B cell (primary cell): ENCODE results near the gene PLPP3. TPM values are rescaled to one million over a fixed set of nuclear protein-coding genes. Genes with fewer than 3 reads are reported as not detected.

Experiments
- ATAC-seq: fragments of 200-7000 bp; cut with Tn5 transposase; one replicate; pipeline ENCODE4 v1.10.0; 2021; ENCODE audit warnings: low read depth, mild to moderate bottlenecking, moderate number of reproducible peaks, moderate library complexity
- CTCF ChIA-PET: fragments of 350-600 bp; sonication (Branson Sonifier 250); formaldehyde crosslinking; loops from one replicate; lab custom pipeline; 2021; ENCODE audit warnings: antibody characterized with exemption, inconsistent platforms; lab: Charles Lee
- POLR2A ChIA-PET: fragments of 350-600 bp; sonication (Branson Sonifier 250); formaldehyde crosslinking; loops from one replicate; lab custom pipeline; 2021; ENCODE audit warnings: antibody characterized with exemption; lab: Charles Lee
- DNase-seq: peaks from one replicate; pipeline ENCODE4 v3.0.0; 2013
- H2AFZ ChIP-seq: 2 replicates; pipeline ENCODE4 v1.6.1; 2012; ENCODE audit warnings: mild to moderate bottlenecking, low read depth, low read length; ENCODE audit not compliant: insufficient read depth, poor library complexity, severe bottlenecking
- H3K27ac ChIP-seq, 2 donors: 1 replicate in 1 of 2; 2 replicates in 1 of 2; pipeline ENCODE4 v1.5.1; 2012 to 2013; ENCODE audit warnings: low read length in 2 of 2, mild to moderate bottlenecking in 2 of 2, moderate library complexity in 1 of 2
- H3K27me3 ChIP-seq, 4 experiments: fragments of 200-600 bp in 1 of 4; sonication (generic) in 1 of 4; replicated peaks in 1 of 4; 1 replicate in 2 of 4; 2 replicates in 2 of 4; pipeline versions ENCODE4 v1.6.1 to v1.7.0; 2013 to 2016; ENCODE audit warnings: low read length in 3 of 4, mild to moderate bottlenecking in 2 of 4, mixed read lengths in 1 of 4, moderate library complexity in 1 of 4; ENCODE audit not compliant: insufficient read depth in 4 of 4, control insufficient read depth in 3 of 4; ENCODE audit errors: control extremely low read depth in 1 of 4
- H3K36me3 ChIP-seq, 2 experiments: replicated peaks in 1 of 2; 1 replicate in 1 of 2; 2 replicates in 1 of 2; pipeline versions ENCODE4 v1.6.1 to v1.7.1; 2013; ENCODE audit warnings: low read length in 1 of 2; ENCODE audit not compliant: insufficient read depth in 2 of 2, control insufficient read depth in 1 of 2; ENCODE audit errors: control extremely low read depth in 1 of 2, extremely low read depth in 1 of 2
- H3K4me1 ChIP-seq, 2 donors: fragments of 200-600 bp in 1 of 2; sonication (generic) in 1 of 2; 1 replicate in 1 of 2; 2 replicates in 1 of 2; pipeline versions ENCODE4 v1.5.1 to v1.6.1; 2013 to 2017; ENCODE audit warnings: low read length in 2 of 2; ENCODE audit not compliant: control insufficient read depth in 2 of 2, insufficient read depth in 2 of 2
- H3K4me2 ChIP-seq: replicated peaks from 2 replicates; pipeline ENCODE3; 2012; ENCODE audit warnings: mild to moderate bottlenecking, low read depth, low read length; ENCODE audit not compliant: poor library complexity, severe bottlenecking
- H3K4me3 ChIP-seq, 5 experiments: fragments of 200-600 bp in 1 of 5; sonication (generic) in 1 of 5; 1 replicate in 3 of 5; 2 replicates in 2 of 5; pipeline versions ENCODE4 v1.5.1 to v1.7.0; 2011 to 2016; ENCODE audit warnings: low read length in 4 of 5, mild to moderate bottlenecking in 4 of 5, low read depth in 2 of 5, control low read depth in 1 of 5, moderate library complexity in 1 of 5; ENCODE audit not compliant: insufficient read depth in 1 of 5; ENCODE audit errors: control extremely low read depth in 1 of 5, extremely low read depth in 1 of 5
- H3K79me2 ChIP-seq: fragments of 200-600 bp; sonication (generic); one replicate; pipeline ENCODE4 v1.6.0; 2016; ENCODE audit warnings: low read length; ENCODE audit not compliant: control insufficient read depth, insufficient read depth
- H3K9ac ChIP-seq: fragments of 200-600 bp; sonication (generic); 2 replicates; pipeline ENCODE4 v1.6.1; 2017; ENCODE audit warnings: mild to moderate bottlenecking, low read length, moderate library complexity
- H3K9me3 ChIP-seq, 3 donors: one replicate each; pipeline versions ENCODE4 v1.6.1 to v1.7.1; 2013; ENCODE audit warnings: low read length in 2 of 3; ENCODE audit not compliant: control insufficient read depth in 2 of 3, insufficient read depth in 1 of 3; ENCODE audit errors: control extremely low read depth in 1 of 3
- H4K20me1 ChIP-seq: 2 replicates; pipeline ENCODE4 v1.6.0; 2012; ENCODE audit warnings: mild to moderate bottlenecking, low read length; ENCODE audit not compliant: insufficient read depth, control insufficient read depth, poor library complexity, severe bottlenecking
- H3K27ac Mint-ChIP-seq: one replicate; pipeline ENCODE4 v1.8.0; 2021; ENCODE audit warnings: mixed read lengths
- H3K27me3 Mint-ChIP-seq: one replicate; pipeline ENCODE4 v1.8.0; 2021; ENCODE audit warnings: mixed read lengths
- H3K4me1 Mint-ChIP-seq: one replicate; pipeline ENCODE4 v1.8.0; 2021; ENCODE audit warnings: mixed read lengths
- H3K4me3 Mint-ChIP-seq: one replicate; pipeline ENCODE4 v1.8.0; 2021; ENCODE audit warnings: mixed read lengths
- H3K9me3 Mint-ChIP-seq: one replicate; pipeline ENCODE4 v1.8.0; 2022; ENCODE audit warnings: mixed read lengths; ENCODE audit not compliant: insufficient read depth
- EZH2 ChIP-seq: IDR thresholded peaks from 2 replicates; pipeline ENCODE4 v1.6.1; 2012; ENCODE audit warnings: borderline replicate concordance, low read depth, mild to moderate bottlenecking, moderate library complexity, low read length; ENCODE audit not compliant: insufficient read depth, poor library complexity, severe bottlenecking
- WGBS: methylation state at CpG from one replicate; pipeline ENCODE4 v1.1.5; 2013; ENCODE audit warnings: missing lambda C conversion rate; ENCODE audit not compliant: insufficient coverage; 5-methylcytosine and 5-hydroxymethylcytosine counted together
- intact Hi-C: fragments of 100-400 bp; cut with micrococcal nuclease; formaldehyde crosslinking; loops from one replicate; pipeline ENCODE4 v1.10.0; 2022
- polyA plus RNA-seq: library from polyadenylated mRNA; depleted of rRNA; stranded (reverse); fragments of >200 nt; gene quantifications from 2 replicates; pipeline ENCODE4 v1.2.3, GENCODE V29; 2012
- total RNA-seq, 2 donors: library from RNA; stranded (reverse); fragments of 120-200 nt in 1 of 2; gene quantifications; 1 replicate in 1 of 2; 2 replicates in 1 of 2; pipeline versions ENCODE4 v1.2.3 to v1.2.4, GENCODE V29; 2013 to 2022
- TF ChIP-seq, protein P1 (sequence below): fragments of 200-600 bp; IDR thresholded peaks from one replicate; pipeline ENCODE4 v1.8.0; 2022; ENCODE audit warnings: antibody characterized with exemption, mild to moderate bottlenecking

The PLPP3 gene
- total and polyA plus RNA-seq, 2 donors (not counting 1 experiment from before 2014, with no cell fraction given): 1.8 to 2.9 TPM

DNA sequence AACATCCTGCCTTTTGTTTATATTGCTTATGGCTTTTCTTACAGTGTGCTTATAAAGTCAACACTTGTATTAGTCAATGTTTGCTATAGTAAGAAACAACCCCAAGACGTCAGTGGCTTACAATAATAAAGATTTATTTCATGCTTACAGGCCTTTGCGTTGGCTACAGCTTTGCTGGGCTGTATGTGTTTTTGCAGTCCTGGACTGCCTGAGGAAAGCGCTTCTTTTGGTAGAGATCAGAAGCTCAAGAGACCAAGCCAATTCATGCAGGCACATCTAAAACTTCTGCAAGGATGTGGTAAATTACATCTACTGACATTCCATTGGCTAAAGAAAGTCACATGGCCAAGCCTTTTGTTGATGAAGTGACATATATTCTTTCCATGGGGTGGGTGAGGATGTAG is 48.3 kb upstream of the PLPP3 start:
- H3K4me3 Mint-ChIP-seq: no peak overlapping the region
- TF ChIP-seq, protein P1, sequence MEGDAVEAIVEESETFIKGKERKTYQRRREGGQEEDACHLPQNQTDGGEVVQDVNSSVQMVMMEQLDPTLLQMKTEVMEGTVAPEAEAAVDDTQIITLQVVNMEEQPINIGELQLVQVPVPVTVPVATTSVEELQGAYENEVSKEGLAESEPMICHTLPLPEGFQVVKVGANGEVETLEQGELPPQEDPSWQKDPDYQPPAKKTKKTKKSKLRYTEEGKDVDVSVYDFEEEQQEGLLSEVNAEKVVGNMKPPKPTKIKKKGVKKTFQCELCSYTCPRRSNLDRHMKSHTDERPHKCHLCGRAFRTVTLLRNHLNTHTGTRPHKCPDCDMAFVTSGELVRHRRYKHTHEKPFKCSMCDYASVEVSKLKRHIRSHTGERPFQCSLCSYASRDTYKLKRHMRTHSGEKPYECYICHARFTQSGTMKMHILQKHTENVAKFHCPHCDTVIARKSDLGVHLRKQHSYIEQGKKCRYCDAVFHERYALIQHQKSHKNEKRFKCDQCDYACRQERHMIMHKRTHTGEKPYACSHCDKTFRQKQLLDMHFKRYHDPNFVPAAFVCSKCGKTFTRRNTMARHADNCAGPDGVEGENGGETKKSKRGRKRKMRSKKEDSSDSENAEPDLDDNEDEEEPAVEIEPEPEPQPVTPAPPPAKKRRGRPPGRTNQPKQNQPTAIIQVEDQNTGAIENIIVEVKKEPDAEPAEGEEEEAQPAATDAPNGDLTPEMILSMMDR: no peak
- TF ChIP-seq EZH2: no peak
- 100% methylated on average over 1 of the region's 3 CpGs for WGBS

DNA sequence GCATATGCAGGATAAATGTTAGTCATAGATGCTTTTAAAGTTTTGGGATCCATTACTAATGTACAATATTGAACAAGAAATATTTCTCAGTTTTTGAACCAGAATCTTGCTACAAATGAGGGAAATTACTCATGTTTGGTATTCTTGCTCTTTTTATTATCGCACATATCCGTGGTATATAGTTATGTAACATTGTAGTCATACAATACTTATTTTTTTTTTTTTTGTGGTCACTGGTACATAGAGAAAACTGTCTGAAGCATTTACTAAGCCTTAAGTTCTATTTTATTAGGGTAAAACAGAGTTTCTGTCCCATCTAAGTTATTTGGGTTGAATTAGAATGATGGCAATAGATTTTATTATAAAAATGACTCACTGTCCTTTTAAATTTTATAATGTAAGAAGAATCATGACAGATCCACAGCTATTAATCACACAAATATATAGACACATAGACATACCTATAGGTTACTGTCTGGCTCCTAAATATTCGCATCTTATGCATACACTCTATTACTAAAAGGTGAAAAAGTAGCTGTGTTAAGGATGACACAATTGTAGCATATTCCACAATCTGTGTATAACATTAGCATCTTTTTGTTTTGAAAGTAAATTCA is 47.8 kb upstream of the PLPP3 start:
- ChIA-PET CTCF (no interaction called here), POLR2A (no interaction called here)
- no peak overlapping the region for H3K4me3 Mint-ChIP-seq
- Histone ChIP-seq H3K27me3 (peaks cover 0 to 15% (median 0%) of the 10 kb centered on the region in 4 experiments), H2AFZ (no peak overlapping the region), H3K27ac (no peak overlapping the region), H3K36me3 (no peaks in the 10 kb centered on the region), H3K79me2 (no peaks in the 10 kb centered on the region), H3K4me2 (no peak overlapping the region), H3K9me3 (no peaks in the 10 kb centered on the region), H3K9ac (no peak overlapping the region), H3K4me1 (no peaks in the 10 kb centered on the region), H4K20me1 (no peaks in the 10 kb centered on the region), H3K4me3 (no peak overlapping the region)
- no CpG with 5 or more reads among the region's 3 CpGs for WGBS
- TF ChIP-seq, protein P1: no peak
- no peak for TF ChIP-seq EZH2
- no peaks in the 10 kb centered on the region for H3K9me3 Mint-ChIP-seq
- ATAC-seq (no peak), DNase-seq (no peak)
- H3K27ac Mint-ChIP-seq: no peak overlapping the region
- intact Hi-C loops: no loop called here
- H3K27me3 Mint-ChIP-seq: peaks cover 37% of the 10 kb centered on the region
- H3K4me1 Mint-ChIP-seq: peaks cover 2% of the 10 kb centered on the region

More for the DNA sequence above, 48.3 kb upstream of the PLPP3 start:
- Mint-ChIP-seq H3K27me3 (peaks cover 37% of the 10 kb centered on the region), H3K9me3 (no peaks in the 10 kb centered on the region), H3K4me1 (peaks cover 2% of the 10 kb centered on the region), H3K27ac (no peak overlapping the region)
- ATAC-seq: no peak
- ChIA-PET CTCF (interaction anchor here (0.7 kb wide), 1 partner anchor 170 kb away, joined by 3 read pairs; no protein-coding TSS in a partner anchor), POLR2A (no interaction called here)
- Histone ChIP-seq H2AFZ (no peak overlapping the region), H3K27me3 (peaks cover 0 to 15% (median 0%) of the 10 kb centered on the region in 4 experiments), H4K20me1 (no peaks in the 10 kb centered on the region), H3K79me2 (no peaks in the 10 kb centered on the region), H3K36me3 (no peaks in the 10 kb centered on the region), H3K4me2 (no peak overlapping the region), H3K9me3 (no peaks in the 10 kb centered on the region), H3K4me1 (no peaks in the 10 kb centered on the region), H3K27ac (no peak overlapping the region), H3K4me3 (no peak overlapping the region), H3K9ac (no peak overlapping the region)
- intact Hi-C loops: no loop called here
- no peak for DNase-seq
